ENCODE data around the gene NTMT1. TPM values are rescaled to one million over a fixed set of nuclear protein-coding genes. Genes with fewer than 3 reads are reported as not detected.
A peak's percentile ranks its signal among the peaks of the same experiment; 100 is the strongest.

NTMT1 gene
- total RNA-seq, 1 experiment from 2014 or later: 84.8 TPM

GRCh38 chr9:129612815-129613519 is 13.0 kb upstream of the NTMT1 start:
- BruUV-seq (replicated peaks): no TSS peak
- Histone ChIP-seq H2AFZ (ENCODE audit: low read depth, low read length, poor library complexity, severe bottlenecking) (no peak overlapping the region), H3K4me3 (replicated peaks in 1 of 2; ENCODE audit: low read depth in 1 of 2, low read length in 2 of 2) (no peak overlapping the region), H3K9me3 (ENCODE audit: control insufficient read depth in 1 of 2, insufficient read depth in 1 of 2, low read depth in 1 of 2, low read length in 2 of 2) (no peaks in the 10 kb centered on the region), H3K4me2 (ENCODE audit: low read length) (0 out of 2 replicates have a peak overlapping the region, but pooled peaks have one; percentile 92), H3K79me2 (ENCODE audit: insufficient read depth, low read length) (no peaks in the 10 kb centered on the region; the same call in 1 of the 2 replicates), H3K4me1 (ENCODE audit: control insufficient read depth in 1 of 2, insufficient read depth in 2 of 2, low read length in 2 of 2) (peaks cover 49 to 79% of the 10 kb centered on the region in 2 experiments), H4K20me1 (ENCODE audit: insufficient read depth) (no peaks in the 10 kb centered on the region), H3K27me3 (ENCODE audit: insufficient read depth, low read length) (no peaks in the 10 kb centered on the region), H3K27ac (ENCODE audit: low read depth, low read length) (peak overlapping the region; percentile 28; the same call in 1 of the 2 replicates), H3K9me2 (ENCODE audit: insufficient read depth) (no peaks in the 10 kb centered on the region), H3K9ac (ENCODE audit: low read length) (no peak overlapping the region), H3K36me3 (ENCODE audit: control insufficient read depth in 1 of 2, insufficient read depth in 2 of 2, low read length in 2 of 2) (no peaks in the 10 kb centered on the region)
- ChIA-PET RAD21 (ENCODE audit: low non-redundant PET in 1 of 2, low total read pairs in 2 of 2, uncharacterized antibody in 2 of 2, unreplicated experiment in 2 of 2) (no interaction called here), CTCF (interaction anchor here (1.2 to 2.4 kb wide), 3 partner anchors 11 to 474 kb away, joined by 6 to 16 read pairs (median 13); no protein-coding TSS in a partner anchor), POLR2A (interaction anchor here (0.6 kb wide), 1 partner anchor 438 kb away, joined by 3 read pairs; no protein-coding TSS in a partner anchor)
- TF ChIP-seq MAX (IDR thresholded peaks at IDR 0.05) (no peak), SIN3A (IDR thresholded peaks at IDR 0.05; ENCODE audit: low read depth) (no peak), JUND (IDR thresholded peaks at IDR 0.05) (no peak), ZFX (IDR thresholded peaks at IDR 0.05) (no peak), POLR2AphosphoS5 (IDR thresholded peaks at IDR 0.05; ENCODE audit: low read depth, low read length) (no peak), TCF7L2 (IDR thresholded peaks at IDR 0.05; ENCODE audit: borderline replicate concordance, extremely low read depth, insufficient read depth, insufficient read length) (no peak), YY1 (IDR thresholded peaks at IDR 0.05; ENCODE audit: extremely low read depth, insufficient replicate concordance, low read depth, low read length) (no peak), SRF (IDR thresholded peaks at IDR 0.05; ENCODE audit: low read depth) (no peak), ELF1 (IDR thresholded peaks at IDR 0.05; ENCODE audit: borderline replicate concordance, low read depth) (no peak), ZBTB33 (IDR thresholded peaks at IDR 0.05; ENCODE audit: extremely low read depth, insufficient replicate concordance, low read length) (no peak), CBX3 (IDR thresholded peaks at IDR 0.05; ENCODE audit: low read depth) (no peak), RAD21 (IDR thresholded peaks at IDR 0.05; ENCODE audit: low read depth) (no peak), REST (IDR thresholded peaks at IDR 0.05; ENCODE audit: low read depth) (no peak)
- TF ChIP-seq, protein P1, sequence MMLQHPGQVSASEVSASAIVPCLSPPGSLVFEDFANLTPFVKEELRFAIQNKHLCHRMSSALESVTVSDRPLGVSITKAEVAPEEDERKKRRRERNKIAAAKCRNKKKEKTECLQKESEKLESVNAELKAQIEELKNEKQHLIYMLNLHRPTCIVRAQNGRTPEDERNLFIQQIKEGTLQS (IDR thresholded peaks at IDR 0.05): no peak
- intact Hi-C loops (cut with micrococcal nuclease): loop anchor here (5.0 kb wide), 1 partner anchor 206 kb away; no protein-coding TSS in a partner anchor
- DNase-seq (ENCODE audit: low read depth, low spot score) (no peak), ATAC-seq (no peak)

Data from HCT116 (cell line).